GM12801 (cell line): ENCODE results near the gene ARSB.

Experiments used
- TF ChIP-seq, protein P1 (sequence below): IDR thresholded peaks from one replicate; pipeline ENCODE4 v1.5.1; 2011; ENCODE audit warnings: control low read depth; ENCODE audit not compliant: insufficient read length; ENCODE audit errors: extremely low read depth

The ARSB gene

DNA sequence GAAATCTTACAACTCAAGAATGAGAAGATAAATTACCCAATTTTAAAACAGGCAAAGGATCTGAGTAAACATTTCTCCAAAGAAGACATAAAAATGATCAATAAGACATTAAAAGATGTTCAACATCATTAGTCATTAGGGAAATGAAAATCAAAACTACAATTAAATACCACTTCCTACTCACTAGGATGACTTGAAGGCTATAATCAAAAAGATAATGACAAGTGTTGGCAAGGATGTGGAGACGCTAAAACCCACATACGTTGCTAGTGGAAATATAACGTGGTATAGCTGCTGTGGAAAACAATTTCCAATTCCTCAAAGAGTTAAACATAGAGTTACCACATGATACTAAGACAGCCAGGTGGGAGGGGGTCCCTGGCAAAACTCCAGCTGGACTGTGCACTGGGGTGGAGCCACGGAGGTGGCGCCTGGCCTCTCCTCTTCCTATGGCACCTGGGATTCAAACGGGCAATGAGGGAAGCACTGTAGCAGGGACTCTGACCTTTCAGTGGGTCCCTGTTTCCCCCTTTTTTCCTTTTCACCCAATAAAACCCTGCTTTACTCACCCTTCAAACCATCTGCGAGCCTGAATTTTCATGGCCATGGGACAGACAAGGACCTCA lies 5.9 kb downstream of the ARSB start:
- TF ChIP-seq, protein P1, sequence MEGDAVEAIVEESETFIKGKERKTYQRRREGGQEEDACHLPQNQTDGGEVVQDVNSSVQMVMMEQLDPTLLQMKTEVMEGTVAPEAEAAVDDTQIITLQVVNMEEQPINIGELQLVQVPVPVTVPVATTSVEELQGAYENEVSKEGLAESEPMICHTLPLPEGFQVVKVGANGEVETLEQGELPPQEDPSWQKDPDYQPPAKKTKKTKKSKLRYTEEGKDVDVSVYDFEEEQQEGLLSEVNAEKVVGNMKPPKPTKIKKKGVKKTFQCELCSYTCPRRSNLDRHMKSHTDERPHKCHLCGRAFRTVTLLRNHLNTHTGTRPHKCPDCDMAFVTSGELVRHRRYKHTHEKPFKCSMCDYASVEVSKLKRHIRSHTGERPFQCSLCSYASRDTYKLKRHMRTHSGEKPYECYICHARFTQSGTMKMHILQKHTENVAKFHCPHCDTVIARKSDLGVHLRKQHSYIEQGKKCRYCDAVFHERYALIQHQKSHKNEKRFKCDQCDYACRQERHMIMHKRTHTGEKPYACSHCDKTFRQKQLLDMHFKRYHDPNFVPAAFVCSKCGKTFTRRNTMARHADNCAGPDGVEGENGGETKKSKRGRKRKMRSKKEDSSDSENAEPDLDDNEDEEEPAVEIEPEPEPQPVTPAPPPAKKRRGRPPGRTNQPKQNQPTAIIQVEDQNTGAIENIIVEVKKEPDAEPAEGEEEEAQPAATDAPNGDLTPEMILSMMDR, result no peak

DNA sequence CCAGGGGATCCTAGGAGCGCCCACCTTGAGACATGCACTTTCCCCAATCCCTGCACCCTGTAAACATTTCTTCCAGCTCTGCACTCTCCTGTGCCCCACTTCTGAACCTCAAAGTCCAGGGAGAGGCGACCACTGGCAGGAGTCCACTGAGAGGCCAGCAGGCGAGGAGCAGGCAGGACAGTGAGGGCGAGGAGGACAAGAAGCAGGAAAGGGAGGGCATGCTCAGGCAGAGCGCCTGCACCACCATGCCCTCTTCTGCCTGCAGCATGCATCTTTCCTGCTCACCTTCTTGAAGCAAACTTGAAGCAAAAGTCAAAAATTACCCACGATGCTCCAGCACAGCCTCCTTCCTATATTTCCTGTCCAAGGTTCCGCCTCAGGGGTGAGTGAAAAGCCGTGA lies 10.1 kb downstream of the ARSB start:
- TF ChIP-seq, protein P1, result no peak

DNA sequence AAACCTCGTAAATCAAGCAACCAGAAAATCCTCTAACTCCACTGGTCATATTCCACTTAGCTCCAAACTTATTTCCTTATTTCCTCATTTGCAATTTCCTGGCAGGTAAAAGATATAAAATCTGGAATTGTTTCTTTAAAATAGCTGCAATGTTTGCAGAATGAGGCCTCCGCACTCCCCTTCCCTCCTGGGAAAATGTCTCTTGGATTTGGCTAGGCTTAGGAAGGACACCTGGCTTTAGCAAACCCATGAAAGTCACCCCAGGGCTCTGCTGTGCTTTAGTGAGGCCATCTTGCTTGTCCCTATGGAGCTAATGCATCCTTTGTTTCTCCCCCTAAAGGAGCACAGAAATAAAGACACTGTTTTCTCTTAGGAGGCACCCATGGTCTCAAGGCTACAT lies 10.5 kb downstream of the ARSB start:
- TF ChIP-seq, protein P1, result no peak

DNA sequence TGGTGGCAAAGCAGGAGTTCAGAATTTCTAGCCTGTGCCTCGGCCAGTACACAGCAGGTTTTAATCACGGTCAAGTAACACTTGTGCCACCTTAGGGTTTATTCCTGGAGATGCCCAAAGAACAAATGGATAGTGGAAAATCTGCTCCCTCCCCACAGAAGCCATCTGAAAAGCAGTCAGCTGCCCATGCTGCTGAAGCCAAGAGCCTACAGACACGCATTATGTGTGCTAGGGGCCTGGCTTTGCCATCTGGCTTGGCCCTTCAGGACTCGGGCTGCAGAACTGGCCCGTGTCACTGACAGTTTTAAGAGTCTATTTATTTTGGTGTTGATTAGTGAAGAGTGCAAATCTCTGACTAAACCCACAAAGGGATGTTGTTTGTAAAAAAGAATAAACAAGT lies 11.1 kb downstream of the ARSB start:
- TF ChIP-seq, protein P1, result no peak

DNA sequence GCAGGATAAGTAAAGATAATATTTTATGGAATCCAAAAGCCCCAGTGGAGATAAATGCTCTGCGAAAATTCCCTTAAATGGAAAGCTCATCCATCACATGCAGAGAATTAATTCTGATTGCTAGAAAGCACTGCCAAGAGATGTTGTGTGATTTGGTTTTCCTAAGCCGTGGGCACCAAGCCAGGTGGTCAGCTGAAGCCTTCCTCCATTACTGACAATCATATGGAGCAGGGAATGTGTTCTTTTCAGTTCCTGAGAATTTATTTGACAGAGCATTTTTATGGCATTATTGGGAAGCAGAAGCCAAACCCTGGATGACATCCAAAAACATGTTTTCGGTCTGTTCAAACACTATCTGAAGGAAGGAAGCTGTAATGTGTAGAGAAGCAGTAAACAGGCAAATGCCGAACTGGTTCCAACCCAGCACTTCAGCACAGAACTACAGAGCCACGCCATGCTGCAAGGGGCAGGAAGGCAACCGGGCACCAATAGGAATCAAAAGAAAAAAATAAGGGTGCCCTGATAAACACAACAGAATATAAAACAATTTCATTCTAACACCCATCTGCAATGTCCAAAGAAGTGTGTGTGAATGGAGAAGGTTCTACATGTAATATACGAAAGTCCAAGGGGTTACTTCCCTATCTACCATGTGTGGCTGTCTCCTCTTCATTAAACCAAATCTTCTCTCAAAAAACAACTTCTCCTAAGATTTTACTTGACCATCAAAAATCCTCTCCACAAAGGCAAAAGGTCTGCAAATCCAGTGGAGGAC lies 12.3 kb downstream of the ARSB start:
- TF ChIP-seq, protein P1, result no peak

DNA sequence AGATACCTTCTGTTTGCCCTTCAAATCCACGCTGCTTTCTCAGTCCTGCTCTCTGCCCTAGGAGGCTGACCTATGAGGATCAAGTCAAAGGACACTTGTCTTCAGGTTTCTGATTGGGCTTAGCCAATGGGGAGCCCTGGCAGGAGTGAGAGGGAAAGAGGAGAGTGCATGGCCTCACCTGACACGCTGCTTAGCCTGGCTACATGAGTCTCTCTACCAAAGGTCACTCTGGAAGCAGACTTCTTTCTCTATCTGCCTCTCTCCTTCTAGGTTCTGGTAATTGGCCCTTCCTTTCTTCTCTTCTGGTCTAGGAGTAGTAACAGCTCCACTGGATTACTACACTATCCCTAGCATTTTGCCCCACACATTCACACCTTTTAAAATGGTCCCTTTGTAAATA lies 13.1 kb downstream of the ARSB start:
- TF ChIP-seq, protein P1, result no peak

DNA sequence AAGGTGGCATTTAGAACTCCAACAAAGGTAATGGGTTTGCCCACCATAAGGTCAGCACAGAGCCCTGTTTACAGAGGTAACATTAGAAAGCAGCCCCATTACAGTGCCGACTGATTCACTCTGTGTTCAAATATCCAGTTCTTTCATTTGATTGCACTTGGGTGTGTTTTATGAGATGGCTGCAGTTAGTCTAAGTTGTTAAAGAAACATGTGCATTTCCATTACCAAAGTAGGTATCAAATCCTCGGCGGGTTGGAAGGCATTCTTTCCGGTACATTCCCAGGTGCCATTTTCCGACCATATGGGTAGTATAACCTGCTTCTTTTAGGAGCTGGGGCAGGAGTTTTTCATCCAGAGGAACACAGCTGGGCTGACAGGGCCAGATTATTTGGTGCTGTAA lies 16.3 kb downstream of the ARSB start:
- TF ChIP-seq, protein P1, result no peak
